Natural killer cell (primary cell): Measurements from ENCODE around the gene ADCY4. TPM values are rescaled to one million over a fixed set of nuclear protein-coding genes. Genes with fewer than 3 reads are reported as not detected.

Source experiments
- ATAC-seq, 3 donors: fragments of 150-1000 bp in 2 of 3; fragments of 200-7000 bp in 1 of 3; cut with Tn5 transposase; 1 replicate in 1 of 3; 2 replicates in 2 of 3; pipeline ENCODE4 v1.10.0; 2021; ENCODE audit warnings: mild to moderate bottlenecking in 2 of 3, moderate library complexity in 2 of 3
- DNase-seq, 2 donors: peaks; one replicate each; pipeline versions ENCODE4 v3.0.0 to v3.0.0-alpha.2; 2013 to 2021; ENCODE audit warnings: mixed read lengths in 1 of 2
- H3K27ac ChIP-seq: one replicate; pipeline ENCODE4 v1.5.1; 2013; ENCODE audit warnings: mild to moderate bottlenecking, low read length
- H3K27me3 ChIP-seq: one replicate; pipeline ENCODE4 v1.6.1; 2013; ENCODE audit warnings: low read length; ENCODE audit not compliant: control insufficient read depth, insufficient read depth
- H3K36me3 ChIP-seq: one replicate; pipeline ENCODE4 v1.6.1; 2013; ENCODE audit warnings: low read length; ENCODE audit not compliant: control insufficient read depth, insufficient read depth
- H3K4me1 ChIP-seq: one replicate; pipeline ENCODE4 v1.6.1; 2013; ENCODE audit warnings: low read length; ENCODE audit not compliant: control insufficient read depth, insufficient read depth
- H3K4me3 ChIP-seq: one replicate; pipeline ENCODE4 v1.5.1; 2013; ENCODE audit warnings: low read length
- H3K9me3 ChIP-seq: one replicate; pipeline ENCODE4 v1.6.1; 2013; ENCODE audit warnings: low read length; ENCODE audit not compliant: control insufficient read depth, insufficient read depth
- H3K27ac Mint-ChIP-seq, 2 donors: one replicate each; pipeline ENCODE4 v1.8.0; 2022; ENCODE audit warnings: mild to moderate bottlenecking in 2 of 2, mixed read lengths in 2 of 2, moderate library complexity in 1 of 2
- H3K27me3 Mint-ChIP-seq, 2 donors: one replicate each; pipeline ENCODE4 v1.8.0; 2022; ENCODE audit warnings: low read depth in 2 of 2, mixed read lengths in 2 of 2
- H3K36me3 Mint-ChIP-seq: one replicate; pipeline ENCODE4 v1.8.0; 2022; ENCODE audit warnings: mixed read lengths
- H3K4me1 Mint-ChIP-seq, 2 donors: one replicate each; pipeline ENCODE4 v1.8.0; 2022; ENCODE audit warnings: mixed read lengths in 2 of 2
- H3K4me3 Mint-ChIP-seq: one replicate; pipeline ENCODE4 v1.8.0; 2022; ENCODE audit warnings: mild to moderate bottlenecking, moderate library complexity, mixed read lengths
- H3K9me3 Mint-ChIP-seq, 2 donors: one replicate each; pipeline ENCODE4 v1.8.0; 2022; ENCODE audit warnings: mixed read lengths in 2 of 2
- WGBS: methylation state at CpG from one replicate; pipeline ENCODE4 v1.1.7; 2013; ENCODE audit warnings: missing lambda C conversion rate; ENCODE audit not compliant: insufficient coverage; 5-methylcytosine and 5-hydroxymethylcytosine counted together
- intact Hi-C: fragments of 100-400 bp; cut with micrococcal nuclease; formaldehyde crosslinking; loops from one replicate; pipeline ENCODE4 v1.14.2; 2022
- total RNA-seq, 4 donors: library from RNA; stranded (reverse); fragments of 120-200 nt in 1 of 4; gene quantifications; one replicate each; pipeline versions ENCODE4 v1.2.3 to v1.2.4, GENCODE V29; 2013 to 2022
- TF ChIP-seq, protein P1 (sequence below): fragments of 200-600 bp; IDR thresholded peaks from one replicate; pipeline ENCODE4 v1.8.0; 2022; ENCODE audit warnings: antibody characterized with exemption

Gene ADCY4
- total RNA-seq, 3 donors from 2014 or later (not counting 1 experiment from before 2014, with no cell fraction given): 9.8 to 17.6 (median 11.3) TPM

- no peak for ATAC-seq
- Histone ChIP-seq H3K27ac (no peak overlapping the region), H3K9me3 (no peaks in the 10 kb centered on the region), H3K36me3 (no peaks in the 10 kb centered on the region), H3K4me1 (no peaks in the 10 kb centered on the region), H3K27me3 (no peaks in the 10 kb centered on the region), H3K4me3 (no peak overlapping the region)
- intact Hi-C loops: no loop called here
- WGBS: 97% methylated on average over 3 of the region's 3 CpGs
- H3K27ac Mint-ChIP-seq: no peak overlapping the region
- no peaks in the 10 kb centered on the region for H3K36me3 Mint-ChIP-seq
- no peak for DNase-seq
- no peak overlapping the region for H3K4me3 Mint-ChIP-seq
- peaks cover 0 to 7% of the 10 kb centered on the region in 2 donors for H3K27me3 Mint-ChIP-seq
- H3K9me3 Mint-ChIP-seq: no peaks in the 10 kb centered on the region
- no peaks in the 10 kb centered on the region for H3K4me1 Mint-ChIP-seq
- TF ChIP-seq, protein P1, sequence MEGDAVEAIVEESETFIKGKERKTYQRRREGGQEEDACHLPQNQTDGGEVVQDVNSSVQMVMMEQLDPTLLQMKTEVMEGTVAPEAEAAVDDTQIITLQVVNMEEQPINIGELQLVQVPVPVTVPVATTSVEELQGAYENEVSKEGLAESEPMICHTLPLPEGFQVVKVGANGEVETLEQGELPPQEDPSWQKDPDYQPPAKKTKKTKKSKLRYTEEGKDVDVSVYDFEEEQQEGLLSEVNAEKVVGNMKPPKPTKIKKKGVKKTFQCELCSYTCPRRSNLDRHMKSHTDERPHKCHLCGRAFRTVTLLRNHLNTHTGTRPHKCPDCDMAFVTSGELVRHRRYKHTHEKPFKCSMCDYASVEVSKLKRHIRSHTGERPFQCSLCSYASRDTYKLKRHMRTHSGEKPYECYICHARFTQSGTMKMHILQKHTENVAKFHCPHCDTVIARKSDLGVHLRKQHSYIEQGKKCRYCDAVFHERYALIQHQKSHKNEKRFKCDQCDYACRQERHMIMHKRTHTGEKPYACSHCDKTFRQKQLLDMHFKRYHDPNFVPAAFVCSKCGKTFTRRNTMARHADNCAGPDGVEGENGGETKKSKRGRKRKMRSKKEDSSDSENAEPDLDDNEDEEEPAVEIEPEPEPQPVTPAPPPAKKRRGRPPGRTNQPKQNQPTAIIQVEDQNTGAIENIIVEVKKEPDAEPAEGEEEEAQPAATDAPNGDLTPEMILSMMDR: no peak
Measured at GRCh38 chr14:24378327-24378726, 43.5 kb upstream of the ADCY4 start.

GRCh38 chr14:24377657-24378056 lies 42.8 kb upstream of the ADCY4 start:
- WGBS: 60% methylated on average over 2 of the region's 2 CpGs
- Histone ChIP-seq H3K27ac (no peak overlapping the region), H3K36me3 (no peaks in the 10 kb centered on the region), H3K27me3 (no peaks in the 10 kb centered on the region), H3K4me3 (no peak overlapping the region), H3K4me1 (no peaks in the 10 kb centered on the region), H3K9me3 (no peaks in the 10 kb centered on the region)
- intact Hi-C loops: no loop called here
- no peaks in the 10 kb centered on the region for H3K36me3 Mint-ChIP-seq
- no peak overlapping the region for H3K4me3 Mint-ChIP-seq
- TF ChIP-seq, protein P1: no peak
- ATAC-seq (no peak), DNase-seq (no peak)
- no peaks in the 10 kb centered on the region for H3K9me3 Mint-ChIP-seq
- H3K4me1 Mint-ChIP-seq: no peaks in the 10 kb centered on the region
- H3K27ac Mint-ChIP-seq: no peak overlapping the region
- H3K27me3 Mint-ChIP-seq: peaks cover 0 to 7% of the 10 kb centered on the region in 2 donors

GRCh38 chr14:24377126-24377525 lies 42.3 kb upstream of the ADCY4 start:
- no peak overlapping the region for H3K27ac ChIP-seq
- ATAC-seq (no peak), DNase-seq (no peak)
- TF ChIP-seq, protein P1: no peak
- no peaks in the 10 kb centered on the region for H3K36me3 Mint-ChIP-seq
- intact Hi-C loops: no loop called here
- H3K36me3 ChIP-seq: no peaks in the 10 kb centered on the region
- no peaks in the 10 kb centered on the region for H3K4me1 ChIP-seq
- H3K27ac Mint-ChIP-seq: no peak overlapping the region
- no peak overlapping the region for H3K4me3 ChIP-seq
- no peaks in the 10 kb centered on the region for H3K9me3 ChIP-seq
- 81% methylated on average over 6 of the region's 7 CpGs for WGBS
- H3K27me3 Mint-ChIP-seq: peaks cover 0 to 10% of the 10 kb centered on the region in 2 donors
- H3K4me3 Mint-ChIP-seq: no peak overlapping the region
- no peaks in the 10 kb centered on the region for H3K4me1 Mint-ChIP-seq
- no peaks in the 10 kb centered on the region for H3K27me3 ChIP-seq
- H3K9me3 Mint-ChIP-seq: no peaks in the 10 kb centered on the region

DNA sequence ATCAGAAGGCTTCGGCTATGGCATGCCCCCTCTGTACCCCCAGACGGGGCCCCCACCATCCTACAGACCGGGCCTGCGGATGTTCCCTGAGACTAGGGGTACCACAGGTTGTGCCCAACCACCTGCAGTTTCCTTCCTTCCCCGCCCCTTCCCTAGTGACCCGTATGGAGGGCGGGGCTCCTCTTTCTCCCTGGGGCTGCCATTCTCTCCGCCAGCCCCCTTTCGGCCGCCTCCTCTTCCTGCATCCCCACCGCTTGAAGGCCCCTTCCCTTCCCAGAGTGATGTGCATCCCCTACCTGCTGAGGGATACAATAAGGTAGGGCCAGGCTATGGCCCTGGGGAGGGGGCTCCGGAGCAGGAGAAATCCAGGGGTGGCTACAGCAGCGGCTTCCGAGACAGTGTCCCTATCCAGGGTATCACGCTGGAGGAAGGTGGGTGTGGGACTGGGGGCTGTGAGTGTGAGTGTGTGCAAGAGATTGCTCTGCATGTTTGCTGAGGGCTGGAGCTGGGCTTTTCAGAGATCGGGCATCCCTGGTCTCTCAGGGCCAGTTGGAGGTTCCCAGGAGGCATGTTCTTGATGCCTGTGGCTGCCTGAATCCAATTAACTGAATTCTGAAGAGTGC lies 41.7 kb upstream of the ADCY4 start:
- WGBS: 79% methylated on average over 16 of the region's 16 CpGs
- H3K27ac Mint-ChIP-seq: no peak overlapping the region

More for the DNA sequence above, 41.7 kb upstream of the ADCY4 start:
- Mint-ChIP-seq H3K4me3 (no peak overlapping the region), H3K27me3 (peaks cover 0 to 12% of the 10 kb centered on the region in 2 donors), H3K9me3 (no peaks in the 10 kb centered on the region), H3K4me1 (no peaks in the 10 kb centered on the region), H3K36me3 (no peaks in the 10 kb centered on the region)
- Histone ChIP-seq H3K27me3 (no peaks in the 10 kb centered on the region), H3K4me3 (no peak overlapping the region), H3K36me3 (no peaks in the 10 kb centered on the region), H3K9me3 (no peaks in the 10 kb centered on the region), H3K27ac (no peak overlapping the region), H3K4me1 (no peaks in the 10 kb centered on the region)
- ATAC-seq (no peak), DNase-seq (no peak)
- TF ChIP-seq, protein P1: no peak
- intact Hi-C loops: no loop called here
